Trophoblast cell (in vitro differentiated cells and primary cell): ENCODE data around the gene MEFV.

Source experiments
- DNase-seq, 2 donors: peaks; one replicate each; pipeline ENCODE4 v3.0.0-alpha.2; 2016
- H2AFZ ChIP-seq: 2 replicates; pipeline ENCODE4 v1.6.1; 2013; ENCODE audit warnings: low read length, moderate library complexity, mild to moderate bottlenecking; ENCODE audit not compliant: insufficient read depth, poor library complexity
- H2AK5ac ChIP-seq: 2 replicates; pipeline ENCODE4 v1.6.1; 2013; ENCODE audit warnings: mild to moderate bottlenecking, low read length
- H2BK120ac ChIP-seq: 2 replicates; pipeline ENCODE4 v1.6.1; 2013; ENCODE audit warnings: low read length, mild to moderate bottlenecking, moderate library complexity; ENCODE audit not compliant: insufficient read depth, poor library complexity
- H2BK12ac ChIP-seq: 2 replicates; pipeline ENCODE4 v1.6.1; 2013; ENCODE audit warnings: mild to moderate bottlenecking, low read length, moderate library complexity
- H2BK5ac ChIP-seq: 2 replicates; pipeline ENCODE4 v1.6.1; 2013; ENCODE audit warnings: low read length, low read depth, moderate library complexity, mild to moderate bottlenecking; ENCODE audit not compliant: poor library complexity
- H3K14ac ChIP-seq: 2 replicates; pipeline ENCODE4 v1.6.1; 2013; ENCODE audit warnings: mild to moderate bottlenecking, low read length
- H3K18ac ChIP-seq: 2 replicates; pipeline ENCODE4 v1.6.1; 2013; ENCODE audit warnings: mild to moderate bottlenecking, low read length
- H3K23ac ChIP-seq: 2 replicates; pipeline ENCODE4 v1.6.1; 2013; ENCODE audit warnings: low read length
- H3K27ac ChIP-seq: 2 replicates; pipeline ENCODE4 v1.5.1; 2013; ENCODE audit warnings: low read depth, mild to moderate bottlenecking, inconsistent platforms, low read length, moderate library complexity
- H3K27me3 ChIP-seq: 2 replicates; pipeline ENCODE4 v1.6.1; 2013; ENCODE audit warnings: inconsistent platforms, mild to moderate bottlenecking, low read length, moderate library complexity; ENCODE audit not compliant: insufficient read depth
- H3K36me3 ChIP-seq, 2 experiments: 1 replicate in 1 of 2; 2 replicates in 1 of 2; pipeline ENCODE4 v1.6.1; 2013; ENCODE audit warnings: low read length in 2 of 2, mild to moderate bottlenecking in 2 of 2, moderate library complexity in 1 of 2; ENCODE audit not compliant: insufficient read depth in 2 of 2, control insufficient read depth in 1 of 2
- H3K4ac ChIP-seq: 2 replicates; pipeline ENCODE4 v1.6.1; 2013; ENCODE audit warnings: low read depth, mild to moderate bottlenecking, low read length, moderate library complexity
- H3K4me1 ChIP-seq, 2 experiments: 1 replicate in 1 of 2; 2 replicates in 1 of 2; pipeline ENCODE4 v1.6.1; 2013; ENCODE audit warnings: low read length in 2 of 2, mild to moderate bottlenecking in 2 of 2, moderate library complexity in 1 of 2; ENCODE audit not compliant: insufficient read depth in 2 of 2, control insufficient read depth in 1 of 2
- H3K4me2 ChIP-seq: 2 replicates; pipeline ENCODE4 v1.6.1; 2013; ENCODE audit warnings: inconsistent platforms, mild to moderate bottlenecking, low read length, moderate library complexity
- H3K4me3 ChIP-seq: 2 replicates; pipeline ENCODE4 v1.5.1; 2013; ENCODE audit warnings: mild to moderate bottlenecking, low read depth, low read length, inconsistent platforms
- H3K79me1 ChIP-seq: one replicate; pipeline ENCODE4 v1.6.1; 2013; ENCODE audit warnings: low read length
- H3K79me2 ChIP-seq: 2 replicates; pipeline ENCODE4 v1.6.1; 2013; ENCODE audit warnings: low read length, mild to moderate bottlenecking; ENCODE audit not compliant: control insufficient read depth, insufficient read depth, poor library complexity
- H3K9ac ChIP-seq: 2 replicates; pipeline ENCODE4 v1.6.1; 2013; ENCODE audit warnings: mild to moderate bottlenecking, low read length
- H3K9me3 ChIP-seq: 2 replicates; pipeline ENCODE4 v1.6.1; 2013; ENCODE audit warnings: low read depth, mild to moderate bottlenecking, control low read depth, inconsistent platforms, low read length; ENCODE audit not compliant: insufficient read depth
- H4K12ac ChIP-seq: 2 replicates; pipeline ENCODE4 v1.6.1; 2013; ENCODE audit warnings: low read depth, mild to moderate bottlenecking, low read length, moderate library complexity
- H4K8ac ChIP-seq: 2 replicates; pipeline ENCODE4 v1.6.1; 2013; ENCODE audit warnings: low read depth, mild to moderate bottlenecking, low read length, moderate library complexity
- H4K91ac ChIP-seq: one replicate; pipeline ENCODE4 v1.6.1; 2013; ENCODE audit warnings: low read depth, mild to moderate bottlenecking, low read length, moderate library complexity
- WGBS: extraction: QIAGEN DNeasy Blood & Tissue Kit; methylation state at CpG from one replicate; pipeline ENCODE4 v1.1.7; 2013; ENCODE audit warnings: missing lambda C conversion rate; ENCODE audit not compliant: insufficient read length, insufficient coverage; ENCODE audit errors: extremely low coverage; 5-methylcytosine and 5-hydroxymethylcytosine counted together

Gene MEFV

DNA sequence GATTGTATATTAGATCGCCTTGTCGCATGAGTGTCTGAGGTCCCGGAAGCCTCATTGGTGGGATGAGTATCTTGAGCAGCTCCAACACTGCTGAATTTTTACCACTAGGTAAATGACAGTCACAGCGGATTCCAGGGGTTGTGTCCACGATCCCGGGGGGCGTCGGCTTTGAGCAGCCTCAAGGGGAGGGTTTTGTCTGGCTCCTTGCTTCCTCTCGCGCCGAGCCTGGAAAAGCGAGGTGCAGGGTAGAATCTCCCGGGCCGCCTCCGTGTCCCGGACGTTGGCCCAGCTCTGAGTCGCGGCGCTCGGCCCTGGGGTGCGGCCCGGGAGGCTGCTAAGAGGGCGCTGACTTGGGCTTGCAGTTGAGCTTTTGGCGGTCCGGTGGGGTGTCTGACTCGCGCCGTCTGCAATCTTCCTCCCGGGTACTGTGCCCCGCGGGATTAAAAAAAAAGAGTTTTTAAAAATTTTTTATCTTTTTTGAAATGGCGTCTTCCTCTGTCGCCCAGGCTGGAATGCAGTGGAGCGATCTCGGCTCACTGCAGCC is 63.9 kb downstream of the MEFV start:
- Histone ChIP-seq H3K23ac (no peak overlapping the region), H4K12ac (no peak overlapping the region), H3K4ac (no peak overlapping the region), H4K8ac (no peak overlapping the region), H2BK5ac (no peak overlapping the region), H3K36me3 (no peaks in the 10 kb centered on the region), H3K18ac (no peak overlapping the region), H4K91ac (no peak overlapping the region), H3K79me1 (no peaks in the 10 kb centered on the region), H2AFZ (no peak overlapping the region), H3K9ac (no peak overlapping the region), H3K27ac (no peak overlapping the region), H3K4me1 (peaks cover 3 to 12% of the 10 kb centered on the region in 2 experiments), H3K14ac (no peak overlapping the region), H2BK12ac (no peak overlapping the region), H2BK120ac (no peak overlapping the region), H3K27me3 (peaks cover 6% of the 10 kb centered on the region), H3K9me3 (no peaks in the 10 kb centered on the region), H3K4me2 (no peak overlapping the region), H2AK5ac (no peak overlapping the region), H3K79me2 (no peaks in the 10 kb centered on the region), H3K4me3 (no peak overlapping the region)
- no CpG with 5 or more reads among the region's 36 CpGs for WGBS
- peak in 1 of 2 donors; percentile 35 for DNase-seq
